C4-2B (cell line): Measurements from ENCODE around the gene CHCT1.

Source experiments
- ZFX ChIP-seq: fragments of 450-650 bp; IDR thresholded peaks from 2 replicates; pipeline ENCODE4 v1.6.1; 2017
- TF ChIP-seq, protein P1 (sequence below): fragments of 450-650 bp; conservative IDR thresholded peaks from 2 replicates; pipeline ENCODE4 v1.5.1; 2017; ENCODE audit warnings: mild to moderate bottlenecking

DNA sequence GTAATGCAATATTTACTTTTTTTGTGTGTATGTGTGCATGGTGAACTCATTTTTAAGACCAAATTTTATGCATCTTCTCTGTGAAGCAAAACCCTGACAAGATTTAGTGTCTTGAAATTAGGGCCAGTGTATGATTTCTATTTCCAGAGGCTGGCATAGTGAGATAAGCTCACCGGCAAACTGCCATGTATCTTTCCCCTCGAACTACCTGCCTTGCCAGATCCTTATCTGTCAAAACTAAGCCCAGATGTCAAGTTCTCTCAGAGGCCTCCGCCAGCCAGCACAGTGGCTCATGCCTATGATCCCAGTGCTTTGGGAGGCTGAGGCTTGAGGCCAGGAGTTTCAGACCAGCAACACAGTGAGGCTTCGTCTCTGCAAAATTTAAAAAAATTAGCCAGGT is 40.3 kb upstream of the CHCT1 start:
- TF ChIP-seq, protein P1, sequence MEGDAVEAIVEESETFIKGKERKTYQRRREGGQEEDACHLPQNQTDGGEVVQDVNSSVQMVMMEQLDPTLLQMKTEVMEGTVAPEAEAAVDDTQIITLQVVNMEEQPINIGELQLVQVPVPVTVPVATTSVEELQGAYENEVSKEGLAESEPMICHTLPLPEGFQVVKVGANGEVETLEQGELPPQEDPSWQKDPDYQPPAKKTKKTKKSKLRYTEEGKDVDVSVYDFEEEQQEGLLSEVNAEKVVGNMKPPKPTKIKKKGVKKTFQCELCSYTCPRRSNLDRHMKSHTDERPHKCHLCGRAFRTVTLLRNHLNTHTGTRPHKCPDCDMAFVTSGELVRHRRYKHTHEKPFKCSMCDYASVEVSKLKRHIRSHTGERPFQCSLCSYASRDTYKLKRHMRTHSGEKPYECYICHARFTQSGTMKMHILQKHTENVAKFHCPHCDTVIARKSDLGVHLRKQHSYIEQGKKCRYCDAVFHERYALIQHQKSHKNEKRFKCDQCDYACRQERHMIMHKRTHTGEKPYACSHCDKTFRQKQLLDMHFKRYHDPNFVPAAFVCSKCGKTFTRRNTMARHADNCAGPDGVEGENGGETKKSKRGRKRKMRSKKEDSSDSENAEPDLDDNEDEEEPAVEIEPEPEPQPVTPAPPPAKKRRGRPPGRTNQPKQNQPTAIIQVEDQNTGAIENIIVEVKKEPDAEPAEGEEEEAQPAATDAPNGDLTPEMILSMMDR = no peak
- no peak for TF ChIP-seq ZFX
